Tibial artery (tissue), 4 donors: ENCODE measurements around the gene CFAP410.
A peak's percentile ranks its signal among the peaks of the same experiment; 100 is the strongest.

ENCODE experiments used
- DNase-seq, 2 donors: peaks; one replicate each; pipeline ENCODE4 v3.0.0-alpha.2; 2019
- H3K27ac ChIP-seq, 2 donors: fragments of 200-600 bp; sonication (generic) in 1 of 2; 1 replicate in 1 of 2; 2 replicates in 1 of 2; pipeline ENCODE4 v1.5.1; 2018 to 2019; ENCODE audit warnings: mild to moderate bottlenecking in 1 of 2
- H3K27me3 ChIP-seq, 2 donors: fragments of 200-600 bp; sonication (generic) in 1 of 2; one replicate each; pipeline versions ENCODE4 v1.5.1 to v1.6.0; 2016 to 2019
- H3K36me3 ChIP-seq, 3 donors: fragments of 200-600 bp; sonication (generic) in 2 of 3; one replicate each; pipeline ENCODE4 v1.5.1; 2016 to 2019; ENCODE audit warnings: mild to moderate bottlenecking in 2 of 3
- H3K4me1 ChIP-seq, 4 donors: fragments of 200-600 bp; sonication (generic) in 2 of 4; 1 replicate in 3 of 4; 2 replicates in 1 of 4; pipeline ENCODE4 v1.5.1; 2016 to 2019
- H3K4me3 ChIP-seq, 2 donors: fragments of 200-600 bp; sonication (generic) in 1 of 2; 1 replicate in 1 of 2; 2 replicates in 1 of 2; pipeline ENCODE4 v1.5.1; 2018 to 2019; ENCODE audit warnings: mild to moderate bottlenecking in 2 of 2
- H3K9me3 ChIP-seq, 3 donors: fragments of 200-600 bp; sonication (generic) in 1 of 3; one replicate each; pipeline ENCODE4 v1.5.1; 2016 to 2019
- CTCF ChIP-seq, 2 experiments: fragments of 200-600 bp in 1 of 2; fragments of 450-650 bp in 1 of 2; IDR thresholded peaks; one replicate each; pipeline ENCODE4 v1.5.1; 2017 to 2019; ENCODE audit warnings: antibody characterized with exemption in 2 of 2, mild to moderate bottlenecking in 1 of 2, moderate library complexity in 1 of 2
- intact Hi-C: fragments of 100-400 bp; cut with DNase I; formaldehyde crosslinking; loops from one replicate; pipeline ENCODE4 v1.15.0; 2023; ENCODE audit warnings: low total_unique reads

Gene CFAP410

DNA sequence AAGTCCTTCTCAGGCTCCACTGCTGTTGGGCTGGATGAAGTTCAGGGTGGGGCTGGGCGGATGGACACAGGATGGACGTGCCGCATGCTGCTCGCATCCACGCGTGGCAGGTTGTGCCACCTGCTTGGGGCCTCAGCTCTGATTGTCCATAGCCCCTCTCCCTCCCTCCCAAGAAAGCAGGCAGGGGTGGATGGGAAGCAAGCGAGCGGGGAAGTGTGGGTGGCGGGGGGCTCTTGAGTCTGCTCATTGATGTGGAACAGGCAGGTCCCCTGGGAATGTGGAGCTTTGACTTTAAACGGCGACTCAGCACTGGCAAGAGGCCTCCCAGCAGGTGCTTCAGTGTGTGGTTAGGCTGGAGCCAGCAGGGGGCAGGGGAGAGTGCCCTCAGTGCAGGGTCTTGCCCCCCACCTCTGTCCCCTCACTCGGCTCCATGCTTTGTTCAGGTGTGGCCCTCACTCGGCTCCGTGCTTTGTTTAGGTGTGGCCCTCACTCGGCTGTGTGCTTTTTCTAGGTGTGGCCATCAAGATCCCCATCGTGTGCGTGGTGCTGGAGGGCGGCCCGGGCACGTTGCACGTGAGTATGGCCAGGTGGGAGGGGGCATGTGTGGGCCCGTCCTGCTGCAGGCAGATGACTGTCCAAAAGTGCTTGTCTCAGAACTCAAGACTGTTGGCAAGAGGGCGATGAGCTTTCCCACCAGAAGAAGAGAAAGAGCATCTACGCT lies 38.2 kb upstream of the CFAP410 start:
- H3K27ac ChIP-seq = no peak overlapping the region
- no peaks in the 10 kb centered on the region for H3K36me3 ChIP-seq
- TF ChIP-seq CTCF (IDR thresholded peaks at IDR 0.05) = no peak
- peak in 1 of 2 donors; percentile 53 for DNase-seq
- H3K4me1 ChIP-seq = no peaks in the 10 kb centered on the region
- H3K9me3 ChIP-seq = peaks cover 0 to 2% (median 0%) of the 10 kb centered on the region in 3 donors
- no peak overlapping the region for H3K4me3 ChIP-seq
- intact Hi-C loops = no loop called here
- peaks cover 0 to 52% of the 10 kb centered on the region in 2 donors for H3K27me3 ChIP-seq

DNA sequence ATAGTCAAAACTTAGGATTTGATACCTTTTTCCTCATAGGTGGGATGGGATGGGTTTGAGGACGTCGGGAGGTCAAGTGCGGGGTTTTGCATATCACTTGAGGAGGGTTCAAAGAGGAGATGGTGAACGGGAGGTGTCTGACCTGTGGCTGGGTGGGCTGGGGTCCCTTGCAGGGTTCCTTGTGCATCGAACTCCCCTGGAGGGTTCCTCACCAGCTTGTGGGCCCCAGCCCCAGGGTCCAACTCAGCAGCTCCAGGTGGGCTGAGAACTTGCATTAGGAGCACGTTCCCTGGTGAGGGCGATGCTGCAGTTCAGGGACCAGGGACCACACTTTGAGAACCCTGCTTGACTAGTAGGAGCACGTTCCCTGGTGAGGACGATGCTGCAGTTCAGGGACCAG lies 37.4 kb upstream of the CFAP410 start:
- no peak overlapping the region for H3K4me3 ChIP-seq
- TF ChIP-seq CTCF (IDR thresholded peaks at IDR 0.05) = no peak
- no peaks in the 10 kb centered on the region for H3K36me3 ChIP-seq
- H3K27me3 ChIP-seq = peaks cover 0 to 60% of the 10 kb centered on the region in 2 donors
- intact Hi-C loops = no loop called here
- no peak overlapping the region for H3K27ac ChIP-seq
- DNase-seq = peak in 1 of 2 donors; percentile 47
- no peaks in the 10 kb centered on the region for H3K9me3 ChIP-seq
- no peaks in the 10 kb centered on the region for H3K4me1 ChIP-seq

DNA sequence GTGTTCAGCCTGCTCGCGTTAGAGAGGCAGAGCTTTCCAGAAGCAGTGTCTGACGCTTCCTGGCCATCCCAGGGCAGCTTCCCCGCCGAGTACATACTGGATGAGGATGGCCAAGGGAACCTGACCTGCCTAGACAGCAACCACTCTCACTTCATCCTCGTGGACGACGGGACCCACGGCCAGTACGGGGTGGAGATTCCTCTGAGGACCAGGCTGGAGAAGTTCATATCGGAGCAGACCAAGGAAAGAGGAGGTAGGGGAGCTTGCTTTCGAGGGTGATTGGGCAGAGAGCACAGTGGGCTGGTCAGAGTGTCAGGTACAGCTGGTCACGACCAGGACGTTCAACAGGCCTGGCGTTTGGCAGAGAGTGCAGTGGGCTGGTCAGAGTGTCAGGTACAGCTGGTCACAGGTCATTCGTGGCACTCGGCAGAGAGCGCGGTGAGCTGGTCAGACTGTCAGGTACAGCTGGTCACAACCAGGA lies 36.6 kb upstream of the CFAP410 start:
- Histone ChIP-seq H3K27me3 (peaks cover 0 to 61% of the 10 kb centered on the region in 2 donors), H3K27ac (no peak overlapping the region)

DNA sequence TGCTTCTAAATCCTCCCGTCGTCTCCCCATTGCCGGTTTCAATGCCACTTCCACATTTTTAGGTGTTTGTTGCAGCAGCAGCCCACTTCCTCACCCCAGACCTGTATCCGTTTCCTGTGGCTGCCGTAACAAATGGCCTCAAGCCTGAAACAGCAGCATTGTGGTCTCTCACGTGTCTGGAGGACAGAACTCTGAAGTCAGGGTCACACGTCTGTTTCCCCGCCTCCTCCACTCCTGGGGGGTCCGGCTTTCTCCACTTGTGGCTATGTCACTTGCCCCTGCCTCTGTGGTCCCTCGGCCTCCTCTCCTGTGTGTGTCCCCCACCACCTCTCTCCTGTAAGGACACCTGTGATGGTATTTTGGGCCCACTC lies 36.1 kb upstream of the CFAP410 start:
- peak; percentile 41 to 71 for DNase-seq
- no peak overlapping the region for H3K4me3 ChIP-seq
- H3K9me3 ChIP-seq = no peaks in the 10 kb centered on the region

More for the DNA sequence above, 36.6 kb upstream of the CFAP410 start:
- Histone ChIP-seq H3K4me1 (no peaks in the 10 kb centered on the region), H3K36me3 (no peaks in the 10 kb centered on the region), H3K9me3 (no peaks in the 10 kb centered on the region), H3K4me3 (no peak overlapping the region)
- peak in 1 of 2 donors; percentile 48 for DNase-seq
- intact Hi-C loops = no loop called here
- no peak for TF ChIP-seq CTCF (IDR thresholded peaks at IDR 0.05)

GRCh38 chr21:44374601-44375280 lies 35.6 kb upstream of the CFAP410 start:
- Histone ChIP-seq H3K27me3 (peaks cover 0 to 68% of the 10 kb centered on the region in 2 donors), H3K27ac (no peak overlapping the region), H3K9me3 (no peaks in the 10 kb centered on the region), H3K4me3 (no peak overlapping the region), H3K36me3 (no peaks in the 10 kb centered on the region), H3K4me1 (peaks cover 0 to 7% (median 0%) of the 10 kb centered on the region in 4 donors)
- peak in 1 of 2 donors; percentile 35 for DNase-seq
- no peak for TF ChIP-seq CTCF (IDR thresholded peaks at IDR 0.05)
- intact Hi-C loops = no loop called here

More for the DNA sequence above, 36.1 kb upstream of the CFAP410 start:
- Histone ChIP-seq H3K36me3 (no peaks in the 10 kb centered on the region), H3K27me3 (peaks cover 0 to 63% of the 10 kb centered on the region in 2 donors), H3K4me1 (peaks cover 0 to 2% (median 0%) of the 10 kb centered on the region in 4 donors), H3K27ac (no peak overlapping the region)
- intact Hi-C loops = no loop called here
- TF ChIP-seq CTCF (IDR thresholded peaks at IDR 0.05) = no peak
